ENCODE results near the gene NARF. TPM values are rescaled to one million over a fixed set of nuclear protein-coding genes. Genes with fewer than 3 reads are reported as not detected.

The NARF gene
- total RNA-seq, 2 experiments from 2014 or later = 75.0 to 151 TPM

- Histone ChIP-seq H3K27ac (ENCODE audit: low read depth, low read length, poor library complexity, severe bottlenecking) (peak overlapping the region; percentile 89), H4K20me1 (ENCODE audit: insufficient read depth, low read length) (no peaks in the 10 kb centered on the region), H3K4me3 (ENCODE audit: low read depth, low read length, poor library complexity, severe bottlenecking) (peak overlapping the region; percentile 75), H3K9me3 (ENCODE audit: low read length) (peaks cover 14% of the 10 kb centered on the region; the same call in 1 of the 2 replicates), H3K4me2 (ENCODE audit: low read length) (peak overlapping the region; percentile 74), H3K4me1 (ENCODE audit: insufficient read depth, low read length, poor library complexity, severe bottlenecking) (peaks cover 18% of the 10 kb centered on the region), H3K79me2 (ENCODE audit: insufficient read depth, low read depth, low read length) (peaks cover 4% of the 10 kb centered on the region; the same call in 1 of the 2 replicates), H2AFZ (ENCODE audit: low read length) (no peak overlapping the region; the same call in 1 of the 2 replicates), H3K9me2 (ENCODE audit: insufficient read depth, low read length) (no peaks in the 10 kb centered on the region), H3K36me3 (ENCODE audit: insufficient read depth, low read length) (peaks cover 33% of the 10 kb centered on the region)
- intact Hi-C loops (cut with micrococcal nuclease; ENCODE audit: unreplicated experiment) = loop anchor here (5.0 kb wide), 1 partner anchor 40 kb away; the partner anchor contains the start of genes HEXD and OGFOD3
- peak; percentile 39 for DNase-seq (ENCODE audit: low spot score)
- ChIA-PET CTCF (ENCODE audit: unreplicated experiment) (interaction anchor here (1.1 kb wide), 1 partner anchor 38 kb away, joined by 6 read pairs; no protein-coding TSS in a partner anchor), POLR2A (interaction anchor here (0.7 to 1.8 kb wide), 4 partner anchors 8 to 100 kb away, joined by 3 to 6 read pairs (median 5); no protein-coding TSS in a partner anchor)
- BruUV-seq (replicated peaks) = no TSS peak
- TF ChIP-seq EZH2phosphoT487 (IDR thresholded peaks at IDR 0.05; ENCODE audit: borderline replicate concordance, low read depth, low read length) (no peak), CTCF (conservative IDR thresholded peaks at IDR 0.05; ENCODE audit: low read length) (0 out of 2 replicates have a peak, but pooled peaks have one; percentile 29)
Observed at GRCh38 chr17:82457073-82457928, 1.2 kb upstream of the NARF start.

- peak overlapping the region; percentile 74 for H3K4me2 ChIP-seq (ENCODE audit: low read length)
- intact Hi-C loops (cut with micrococcal nuclease; ENCODE audit: unreplicated experiment) = loop anchor here (1.0 to 5.0 kb wide), 5 partner anchors 9 to 95 kb away; partner anchors contain the start of genes HEXD and OGFOD3
- H3K4me1 ChIP-seq (ENCODE audit: insufficient read depth, low read length, poor library complexity, severe bottlenecking) = peaks cover 18% of the 10 kb centered on the region
- ChIA-PET CTCF (ENCODE audit: unreplicated experiment) (interaction anchor here (1.1 kb wide), 1 partner anchor 38 kb away, joined by 6 read pairs; no protein-coding TSS in a partner anchor), POLR2A (interaction anchor here (0.7 to 1.8 kb wide), 4 partner anchors 9 to 100 kb away, joined by 3 to 6 read pairs (median 5); no protein-coding TSS in a partner anchor)
- TSS peak; percentile 95 for BruUV-seq (replicated peaks)
- H3K4me3 ChIP-seq (ENCODE audit: low read depth, low read length, poor library complexity, severe bottlenecking) = peak overlapping the region; percentile 75
- H2AFZ ChIP-seq (ENCODE audit: low read length) = no peak overlapping the region; the same call in 1 of the 2 replicates
- H3K9me3 ChIP-seq (ENCODE audit: low read length) = peaks cover 9% of the 10 kb centered on the region; the same call in 1 of the 2 replicates
- peaks cover 38% of the 10 kb centered on the region for H3K36me3 ChIP-seq (ENCODE audit: insufficient read depth, low read length)
- H3K27ac ChIP-seq (ENCODE audit: low read depth, low read length, poor library complexity, severe bottlenecking) = peak overlapping the region; percentile 89
- H4K20me1 ChIP-seq (ENCODE audit: insufficient read depth, low read length) = no peaks in the 10 kb centered on the region
- no peak for TF ChIP-seq CTCF (conservative IDR thresholded peaks at IDR 0.05; ENCODE audit: low read length)
- no peak for TF ChIP-seq EZH2phosphoT487 (IDR thresholded peaks at IDR 0.05; ENCODE audit: borderline replicate concordance, low read depth, low read length)
- H3K79me2 ChIP-seq (ENCODE audit: insufficient read depth, low read depth, low read length) = peaks cover 4% of the 10 kb centered on the region; the same call in 1 of the 2 replicates
- no peak for DNase-seq (ENCODE audit: low spot score)
- no peaks in the 10 kb centered on the region for H3K9me2 ChIP-seq (ENCODE audit: insufficient read depth, low read length)
Observed at GRCh38 chr17:82457929-82458178, 687 bp upstream of the NARF start.
